Measurements from ENCODE around the gene TROAP.
"Not testable (repeated sequence)": the region's sequence is repeated elsewhere in the genome, so short reads cannot be mapped to it uniquely, and the experiment has no call there.

The TROAP gene

GRCh38 chr12:49330631-49331379, 7.8 kb downstream of the TROAP start:
- no peak for DNase-seq (ENCODE audit: low spot score)

- peak; percentile 69 for DNase-seq (ENCODE audit: low spot score)
These were observed 8.5 kb downstream of the TROAP start for GRCh38 chr12:49331380-49332222.

DNA sequence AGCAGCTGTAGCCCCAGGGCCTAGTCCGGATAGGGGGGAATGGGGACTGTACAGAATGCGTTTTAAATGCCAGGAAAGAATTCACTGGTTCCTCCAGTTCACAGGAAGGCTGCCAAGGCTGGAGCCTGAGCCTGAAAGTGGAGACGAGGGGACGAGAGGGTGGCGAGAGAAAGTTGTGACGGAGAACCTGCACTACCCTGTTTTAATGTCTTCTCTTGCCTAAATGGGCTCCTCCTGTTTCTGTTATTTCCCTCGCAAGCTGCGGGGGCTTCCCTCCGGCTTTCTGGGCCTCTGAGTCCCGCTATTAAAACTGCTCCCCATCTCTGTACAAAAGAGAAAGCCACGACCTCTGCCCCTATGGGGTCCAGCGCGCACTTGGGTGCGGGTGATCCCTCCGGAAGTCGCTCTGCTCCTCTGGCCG, 9.4 kb downstream of the TROAP start:
- no peak for DNase-seq (ENCODE audit: low spot score)

DNA sequence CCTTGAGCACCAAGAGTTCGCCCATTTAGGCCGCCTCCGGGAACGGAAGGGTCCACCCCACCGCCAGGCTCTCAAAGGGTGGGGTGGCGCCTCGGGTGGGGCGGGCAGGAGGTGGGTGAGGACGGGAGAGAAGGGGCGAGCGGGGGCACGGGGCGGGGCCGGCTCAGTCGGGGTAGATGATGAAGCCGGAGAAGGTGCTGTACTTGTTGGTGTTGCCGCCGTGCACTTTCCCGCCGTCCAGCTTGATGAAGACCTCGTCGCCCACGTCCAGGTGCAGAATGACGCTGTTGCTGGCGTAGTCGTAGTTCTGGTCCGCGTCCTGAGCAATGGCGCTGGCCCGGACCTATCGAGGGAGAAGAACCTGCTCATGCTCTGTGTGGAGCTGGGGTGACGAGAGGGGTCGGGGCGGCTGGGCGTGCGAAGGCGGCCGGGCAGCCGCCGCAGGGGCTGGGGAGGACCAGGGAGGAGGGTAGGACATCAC, 9.9 kb downstream of the TROAP start:
- no peak for DNase-seq (ENCODE audit: low spot score)

DNA sequence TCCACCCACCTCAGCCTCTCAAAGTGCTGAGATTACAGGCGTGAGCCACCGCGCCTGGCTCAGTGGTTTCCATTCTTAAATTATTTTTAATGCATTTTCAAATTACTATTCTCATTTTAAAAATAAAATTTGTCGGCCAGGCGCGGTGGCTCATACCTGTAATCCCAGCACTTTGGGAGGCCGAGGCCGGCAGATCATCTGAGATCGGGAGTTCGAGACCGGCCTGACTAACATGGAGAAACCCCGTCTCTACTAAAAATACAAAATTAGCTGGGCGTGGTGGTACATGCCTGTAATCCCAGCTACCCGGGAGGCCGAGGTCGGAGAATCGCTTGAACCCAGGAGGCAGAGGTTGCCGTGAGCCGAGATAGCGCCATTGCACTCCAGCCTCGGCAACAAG, 10.7 kb downstream of the TROAP start:
- DNase-seq (ENCODE audit: low spot score) = not testable (repeated sequence)

GRCh38 chr12:49334226-49334625, 11.2 kb downstream of the TROAP start:
- no peak for DNase-seq (ENCODE audit: low spot score)

DNA sequence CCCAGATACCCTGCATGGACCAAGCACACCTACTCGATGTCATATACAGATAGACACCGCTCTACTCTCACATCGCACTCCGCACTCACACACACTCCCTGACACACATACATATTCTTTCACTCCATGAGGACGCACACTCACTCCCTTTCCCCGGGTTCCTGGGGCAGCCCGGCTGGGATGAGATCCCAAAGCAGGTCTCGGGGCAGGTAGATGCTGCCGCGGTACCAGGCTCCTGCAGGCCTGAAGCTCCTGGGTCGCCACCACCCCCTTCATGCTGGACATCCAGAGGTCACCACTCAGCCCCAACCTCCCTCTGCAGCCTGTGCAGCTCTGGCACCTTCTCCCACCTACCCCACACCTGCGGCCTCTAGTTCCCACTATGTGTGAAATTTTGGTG, 11.6 kb downstream of the TROAP start:
- DNase-seq (ENCODE audit: low spot score) = no peak

GRCh38 chr12:49335118-49335954, 12.3 kb downstream of the TROAP start:
- no peak for DNase-seq (ENCODE audit: low spot score)

GRCh38 chr12:49335955-49336644, 13.0 kb downstream of the TROAP start:
- no peak for DNase-seq (ENCODE audit: low spot score)

GRCh38 chr12:49336645-49337584, 13.9 kb downstream of the TROAP start, which contains the start of gene C1QL4:
Gene C1QL4, minus strand, starts transcription at chr12:49337188. Its CDS starts 711 bp downstream, at chr12:49336477.
- peak; percentile 69 for DNase-seq (ENCODE audit: low spot score)

DNA sequence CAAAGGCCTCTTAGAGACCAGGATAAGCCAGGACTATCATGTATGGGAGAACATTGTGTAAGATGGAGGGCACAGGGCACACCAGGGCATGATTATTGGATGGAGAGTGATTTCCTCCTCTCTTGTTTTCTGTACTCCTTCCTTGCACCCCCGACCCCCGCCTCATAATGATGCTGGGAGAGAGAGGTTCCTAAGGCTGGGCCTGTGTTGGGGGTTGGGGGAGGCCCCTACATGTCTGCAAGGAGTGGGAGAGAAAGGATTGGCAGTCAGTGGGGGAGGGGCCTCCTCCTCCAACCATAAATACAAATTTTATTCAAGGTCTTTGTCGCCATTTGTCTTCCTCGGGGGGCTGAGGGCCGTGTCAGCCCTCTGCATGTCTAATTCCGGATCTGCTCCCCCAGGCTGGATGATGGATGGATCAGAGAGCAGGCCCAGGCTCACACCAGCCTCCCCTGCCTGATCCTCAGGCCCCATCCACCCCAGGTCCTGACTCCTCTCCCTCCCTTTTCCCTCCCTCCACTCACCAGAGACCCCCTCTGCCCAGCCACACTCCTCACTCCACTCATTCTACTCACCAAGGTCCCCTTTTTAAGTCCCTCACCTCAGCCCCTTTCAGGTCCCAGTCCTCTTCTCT, 15.9 kb downstream of the TROAP start:
- no peak for DNase-seq (ENCODE audit: low spot score)

GRCh38 chr12:49339464-49339861, 16.4 kb downstream of the TROAP start:
- DNase-seq (ENCODE audit: low spot score) = no peak

GRCh38 chr12:49340095-49340870, 17.2 kb downstream of the TROAP start:
- no peak for DNase-seq (ENCODE audit: low spot score)

- DNase-seq (ENCODE audit: low spot score) = no peak
These were observed 18.1 kb downstream of the TROAP start for GRCh38 chr12:49340971-49341776.

DNA sequence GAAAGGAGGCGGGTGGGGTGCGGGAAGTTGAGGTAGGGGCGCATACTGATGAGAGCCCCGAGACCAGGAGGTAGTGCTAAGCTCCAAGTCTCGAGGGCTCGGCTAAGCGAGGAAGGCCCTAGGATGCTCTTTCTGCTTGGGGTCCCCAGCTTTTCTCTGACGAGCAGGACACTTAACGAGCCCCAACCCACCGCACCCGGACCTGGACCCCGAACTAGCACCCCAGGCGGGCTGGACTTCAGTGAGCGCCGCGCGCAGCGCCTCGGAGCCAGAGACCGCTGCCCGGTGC, 18.7 kb downstream of the TROAP start:
- DNase-seq (ENCODE audit: low spot score) = no peak

- DNase-seq (ENCODE audit: low spot score) = peak; percentile 82
These were observed 19.2 kb downstream of the TROAP start for GRCh38 chr12:49342066-49342913.

- peak; percentile 65 for DNase-seq (ENCODE audit: low spot score)
These were observed 20.1 kb downstream of the TROAP start for GRCh38 chr12:49342914-49343731.
